Measurements from ENCODE around the gene MMP15.
"Not testable (repeated sequence)": the region's sequence is repeated elsewhere in the genome, so short reads cannot be mapped to it uniquely, and the experiment has no call there.

MMP15 gene

DNA sequence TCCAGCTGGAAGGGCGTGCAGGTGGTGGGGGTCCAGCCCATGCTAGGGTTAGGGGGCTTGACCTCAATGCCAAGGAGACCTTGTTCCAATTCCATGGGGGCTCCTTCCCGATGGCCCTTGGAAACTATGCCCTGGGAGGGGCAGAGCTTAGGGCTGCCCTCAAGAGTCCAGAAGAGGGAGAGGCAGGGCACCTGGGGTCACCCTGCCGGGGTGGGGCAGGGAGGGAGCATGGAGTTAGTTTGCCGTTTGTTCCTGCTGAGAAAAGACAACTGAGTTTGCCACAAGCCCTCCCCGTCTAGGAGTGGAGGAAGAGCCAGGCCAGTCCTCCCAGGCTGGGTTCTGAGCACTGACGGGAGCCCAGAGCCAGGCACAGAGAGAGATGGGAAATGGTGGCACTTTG is 21.4 kb downstream of the MMP15 start:
- DNase-seq (ENCODE audit: insufficient read length, low spot score) = no peak

GRCh38 chr16:58047557-58048348 is 22.2 kb downstream of the MMP15 start:
- no peak for FAIRE-seq
- no peak for DNase-seq (ENCODE audit: insufficient read length, low spot score)

More for the DNA sequence above, 21.4 kb downstream of the MMP15 start:
- no peak for FAIRE-seq

DNA sequence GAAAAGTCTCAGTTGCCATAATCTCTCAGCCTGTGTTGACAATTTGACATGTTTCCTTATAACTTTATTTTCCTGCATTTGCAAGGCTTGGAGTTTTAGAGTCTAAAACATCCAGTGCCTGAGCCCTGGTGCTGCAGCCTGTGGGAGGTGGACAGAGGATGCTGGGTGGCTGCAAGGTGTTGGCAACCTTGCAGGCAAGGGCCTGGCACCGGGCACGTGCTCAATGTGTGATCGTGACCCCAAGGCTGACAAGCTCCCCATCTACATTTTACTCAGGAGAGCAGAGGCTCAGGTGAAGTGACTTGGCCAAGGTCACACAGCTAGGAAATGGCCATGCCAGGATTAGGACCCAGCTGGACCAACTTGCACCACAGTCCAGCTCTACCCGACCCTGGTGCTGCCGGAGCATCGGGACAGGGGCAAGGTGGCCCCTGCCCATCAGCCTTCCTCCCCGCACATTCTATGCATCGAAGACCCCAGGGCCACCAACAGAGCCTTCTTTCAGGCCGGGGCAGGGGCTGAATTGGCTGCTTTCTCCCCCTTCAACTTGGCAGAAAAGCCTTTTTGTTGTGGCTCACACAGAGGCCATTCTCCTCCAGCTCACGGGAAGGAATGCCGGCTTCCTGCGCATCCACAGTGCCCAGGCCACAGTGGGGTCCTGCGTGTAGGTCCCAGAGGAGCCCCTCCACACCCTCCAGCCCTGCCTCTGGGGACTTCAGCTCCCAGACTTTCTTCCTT is 23.1 kb downstream of the MMP15 start:
- no peak for DNase-seq (ENCODE audit: insufficient read length, low spot score)
- FAIRE-seq = peak; percentile 68

DNA sequence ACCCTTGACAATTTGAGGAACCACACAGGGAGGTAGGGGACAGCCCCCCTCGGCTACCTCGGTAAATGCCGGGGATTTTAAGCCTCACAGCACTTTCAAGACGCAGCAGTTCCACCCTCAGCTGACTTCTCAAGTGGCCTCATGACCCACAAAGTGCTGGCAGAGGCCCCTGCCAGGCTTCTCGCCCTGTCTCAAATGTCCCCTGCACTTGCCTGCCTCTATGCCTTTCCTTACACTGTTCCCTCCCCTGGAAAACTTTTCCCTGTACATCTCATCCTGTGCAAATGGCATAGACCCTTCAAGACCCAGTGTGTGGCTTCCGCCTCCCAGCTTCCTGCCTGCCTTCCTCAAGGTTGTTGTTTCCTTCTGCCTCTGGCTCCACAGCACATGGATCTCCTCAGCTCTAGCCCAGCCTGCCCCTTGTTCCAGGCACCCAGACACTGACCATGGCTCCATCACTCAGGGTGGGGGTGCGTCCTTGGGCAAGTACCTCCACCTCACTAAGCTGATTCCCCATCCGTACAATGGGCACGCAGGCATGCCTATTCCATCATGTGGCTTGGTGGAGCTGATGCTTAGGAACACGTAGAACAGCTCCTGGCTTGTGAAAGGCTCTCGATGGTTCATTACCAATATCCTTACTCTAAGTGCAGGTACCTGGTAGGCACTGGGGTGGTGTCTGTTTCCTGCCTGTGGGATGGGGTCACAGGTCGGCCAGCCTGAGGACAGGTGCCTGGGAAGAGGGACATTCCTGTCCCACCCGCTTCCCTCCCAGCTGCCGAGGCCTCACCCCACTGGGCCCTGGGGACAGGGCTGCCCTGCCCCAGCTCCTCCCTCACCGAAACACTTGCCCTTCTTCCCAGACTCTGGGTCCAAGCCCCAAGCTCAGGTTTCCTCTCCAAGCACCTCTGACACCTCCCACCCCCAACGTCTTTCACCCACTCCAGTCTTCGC is 24.0 kb downstream of the MMP15 start:
- no peak for DNase-seq (ENCODE audit: insufficient read length, low spot score)

DNA sequence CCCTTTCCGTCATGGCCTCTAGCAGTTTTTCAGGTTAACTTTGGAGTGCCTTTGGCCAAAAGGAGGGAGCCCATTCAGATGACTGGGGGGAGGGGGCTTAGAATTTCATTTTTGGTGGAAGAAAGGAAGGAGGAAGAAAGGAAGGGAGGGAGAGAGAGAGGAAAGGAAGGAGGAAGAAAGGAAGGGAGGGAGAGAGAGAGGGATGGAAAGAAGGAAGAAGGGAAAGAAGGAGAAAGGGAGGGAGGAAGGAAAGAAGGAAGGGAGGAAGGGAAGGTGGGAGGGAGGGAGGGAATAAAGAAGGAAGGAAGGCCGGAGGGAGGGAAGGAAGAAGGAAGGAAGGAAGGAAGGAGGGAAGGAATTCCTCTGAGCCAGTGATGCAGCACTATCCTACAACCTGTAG is 25.7 kb downstream of the MMP15 start:
- no peak for DNase-seq (ENCODE audit: insufficient read length, low spot score)
- FAIRE-seq = no peak

More for the DNA sequence above, 24.0 kb downstream of the MMP15 start:
- FAIRE-seq = peak; percentile 83

- FAIRE-seq = no peak
Observed at GRCh38 chr16:58051821-58052603, 26.5 kb downstream of the MMP15 start.

GRCh38 chr16:58053682-58054005 is 28.1 kb downstream of the MMP15 start:
- DNase-seq (ENCODE audit: insufficient read length, low spot score) (no peak), FAIRE-seq (no peak)

More at GRCh38 chr16:58051821-58052603, 26.5 kb downstream of the MMP15 start:
- no peak for DNase-seq (ENCODE audit: insufficient read length, low spot score)

- DNase-seq (ENCODE audit: insufficient read length, low spot score) (no peak), FAIRE-seq (no peak)
Observed at GRCh38 chr16:58054289-58054688, 28.7 kb downstream of the MMP15 start.

DNA sequence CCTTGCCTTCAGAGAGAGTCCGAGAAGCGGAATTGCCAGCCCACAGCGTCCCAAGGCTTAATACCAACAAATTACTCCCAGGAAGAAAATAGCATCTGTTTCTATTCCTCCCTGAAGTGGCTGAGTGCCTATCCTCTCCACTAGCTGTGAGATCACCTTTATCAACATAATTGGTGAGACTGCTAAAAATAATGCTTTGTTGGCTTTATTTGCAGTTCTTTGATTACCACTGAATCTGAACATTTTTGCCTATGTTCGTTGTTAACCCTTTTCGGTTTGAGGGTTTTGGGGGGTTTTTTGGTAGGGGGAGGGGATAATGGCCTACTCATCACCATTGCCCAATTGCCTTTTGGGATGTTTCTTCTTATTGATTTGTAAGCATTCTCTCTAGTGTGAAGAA is 31.0 kb downstream of the MMP15 start:
- no peak for FAIRE-seq
- DNase-seq (ENCODE audit: insufficient read length, low spot score) = no peak

DNA sequence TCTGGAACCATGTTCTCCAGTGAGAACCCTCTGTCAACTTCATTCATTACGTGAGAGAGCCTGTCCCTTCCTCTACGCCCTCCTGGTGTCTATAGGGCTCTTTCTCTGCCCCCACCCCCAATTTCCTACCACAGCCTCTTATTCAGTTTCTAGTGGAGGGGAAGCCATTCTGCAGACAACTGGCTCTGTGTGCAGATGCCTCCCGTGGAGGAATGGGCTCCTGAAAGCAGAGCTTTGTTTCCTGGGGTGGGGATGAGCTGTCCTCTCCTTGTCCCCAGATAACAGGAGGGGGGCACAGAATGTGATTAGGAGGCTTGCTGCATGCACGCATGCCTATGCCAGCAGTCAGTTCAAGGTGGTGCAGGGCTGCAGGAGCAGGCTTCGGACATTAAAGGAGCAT is 31.6 kb downstream of the MMP15 start:
- DNase-seq (ENCODE audit: insufficient read length, low spot score) = no peak
- FAIRE-seq = no peak

DNA sequence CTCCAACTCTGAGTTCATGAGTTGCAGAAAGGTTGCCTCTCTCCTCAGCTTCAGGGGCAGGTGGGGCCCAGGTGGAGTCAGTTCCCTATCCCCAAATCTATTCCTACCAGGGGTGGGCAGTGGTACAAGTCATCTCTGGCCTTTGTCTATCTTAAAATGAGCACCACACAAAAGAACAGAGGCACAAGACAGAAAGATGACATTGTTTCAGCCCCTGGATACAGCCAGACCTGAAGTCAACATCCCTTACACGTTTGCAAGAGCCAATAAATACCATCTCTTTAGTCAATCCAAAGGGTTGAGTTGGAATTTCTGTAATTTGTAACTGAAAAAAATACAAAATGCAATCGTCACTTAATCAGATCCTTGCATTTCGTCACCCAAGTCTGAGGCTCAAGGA is 32.2 kb downstream of the MMP15 start:
- FAIRE-seq (no peak), DNase-seq (ENCODE audit: insufficient read length, low spot score) (no peak)

DNA sequence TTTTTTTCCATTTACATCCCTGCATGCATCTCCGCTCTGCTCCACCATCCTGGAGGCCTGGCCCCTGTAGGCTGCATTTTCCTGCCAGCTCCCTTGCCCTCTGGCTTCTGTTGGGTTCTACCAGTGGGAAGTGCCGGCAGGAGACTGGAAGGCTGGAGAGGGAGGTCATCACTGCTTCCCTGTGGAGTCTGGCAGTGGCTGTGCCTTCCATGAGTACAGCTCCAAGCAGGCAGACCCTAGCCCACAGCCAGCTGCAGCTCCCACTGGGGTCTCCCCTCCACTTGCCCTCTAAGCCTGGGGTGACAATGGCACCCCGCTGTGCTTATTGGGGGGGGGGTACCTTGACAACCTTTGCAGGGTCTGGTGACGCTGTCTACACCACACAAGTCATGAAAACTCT is 37.3 kb downstream of the MMP15 start:
- DNase-seq (ENCODE audit: insufficient read length, low spot score) = no peak
- FAIRE-seq = no peak

GRCh38 chr16:58063377-58064076 is 38.0 kb downstream of the MMP15 start:
- FAIRE-seq (peak; percentile 60), DNase-seq (ENCODE audit: insufficient read length, low spot score) (no peak)

- no peak for FAIRE-seq
- no peak for DNase-seq (ENCODE audit: insufficient read length, low spot score)
Observed at GRCh38 chr16:58070585-58070984, 45.0 kb downstream of the MMP15 start.

DNA sequence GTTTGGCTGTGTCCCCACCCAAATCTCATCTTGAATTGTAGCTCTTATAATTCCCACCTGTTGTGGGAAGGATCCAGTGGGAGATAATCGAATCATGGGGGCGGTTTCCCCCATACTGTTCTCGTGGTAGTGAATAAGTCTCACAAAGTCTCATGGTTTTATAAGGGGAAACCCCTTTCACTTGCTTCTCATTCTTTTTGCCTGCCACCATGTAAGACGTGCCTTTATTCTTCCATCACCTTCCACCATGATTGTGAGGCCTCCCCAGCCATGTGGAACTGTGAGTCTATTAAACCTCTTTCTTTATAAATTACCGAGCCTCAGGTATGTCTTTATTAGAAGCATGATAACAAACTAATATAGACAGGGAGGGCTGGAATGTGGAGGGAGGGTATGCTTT is 46.6 kb downstream of the MMP15 start:
- not testable (repeated sequence) for DNase-seq (ENCODE audit: insufficient read length, low spot score); FAIRE-seq

GRCh38 chr16:58073086-58073485 is 47.5 kb downstream of the MMP15 start:
- not testable (repeated sequence) for DNase-seq (ENCODE audit: insufficient read length, low spot score); FAIRE-seq

- DNase-seq (ENCODE audit: insufficient read length, low spot score) (no peak), FAIRE-seq (no peak)
Observed at GRCh38 chr16:58074657-58075056, 49.1 kb downstream of the MMP15 start.

GRCh38 chr16:58076514-58076913 is 51.0 kb downstream of the MMP15 start:
- FAIRE-seq (no peak), DNase-seq (ENCODE audit: insufficient read length, low spot score) (no peak)

DNA sequence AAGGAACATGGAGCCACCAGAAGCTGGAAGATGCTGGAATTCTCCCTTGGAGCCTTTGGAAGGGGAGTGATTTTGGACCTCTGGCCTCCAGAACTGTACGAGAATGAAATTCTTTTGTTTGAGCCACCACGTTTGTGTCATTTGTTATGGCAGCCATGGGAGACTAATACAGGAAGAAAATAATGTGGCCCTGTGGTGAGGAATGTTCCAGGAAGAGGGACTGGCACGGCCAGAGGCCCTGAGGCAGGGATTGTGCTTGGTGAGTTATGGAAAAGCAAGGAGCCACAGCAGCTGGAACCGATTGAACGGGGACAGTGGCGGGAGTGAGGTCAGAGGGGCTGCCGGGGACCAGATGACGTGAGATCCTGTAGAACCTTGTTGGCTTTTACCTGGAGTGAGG is 52.2 kb downstream of the MMP15 start:
- no peak for DNase-seq (ENCODE audit: insufficient read length, low spot score)
- no peak for FAIRE-seq

DNA sequence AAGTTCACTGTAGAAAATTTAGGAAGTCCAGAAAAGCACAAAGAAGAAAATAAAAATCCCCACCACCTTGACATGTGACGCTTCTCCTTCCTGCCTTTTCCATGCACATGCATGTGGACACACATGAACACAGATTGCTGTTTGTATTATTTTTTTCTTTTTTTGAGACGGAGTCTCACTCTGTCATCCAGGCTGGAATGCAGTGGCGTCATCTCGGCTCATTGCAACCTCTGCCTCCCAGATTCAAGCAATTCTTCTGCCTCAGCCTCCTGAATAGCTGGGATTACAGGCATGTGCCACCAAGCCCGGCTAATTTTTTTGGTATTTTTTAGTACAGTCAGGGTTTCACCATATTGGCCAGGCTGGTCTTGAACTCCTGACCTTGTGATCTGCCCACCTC is 55.1 kb downstream of the MMP15 start:
- DNase-seq (ENCODE audit: insufficient read length, low spot score); FAIRE-seq: not testable (repeated sequence)

Measured in HTR-8/SVneo (cell line).